HG02610 (cell line): ENCODE measurements around the gene NECTIN2.
"Not testable (repeated sequence)": the region's sequence is repeated elsewhere in the genome, so short reads cannot be mapped to it uniquely, and the experiment has no call there.

Source experiments
- ATAC-seq: cut with Tn5 transposase; IDR thresholded peaks from one replicate; pipeline ENCODE4 v1.9.1; 2021; ENCODE audit warnings: mild to moderate bottlenecking, moderate library complexity; ENCODE audit not compliant: unreplicated experiment

The NECTIN2 gene

GRCh38 chr19:44904426-44904994, 58.4 kb downstream of the NECTIN2 start:
- ATAC-seq, result no peak

DNA sequence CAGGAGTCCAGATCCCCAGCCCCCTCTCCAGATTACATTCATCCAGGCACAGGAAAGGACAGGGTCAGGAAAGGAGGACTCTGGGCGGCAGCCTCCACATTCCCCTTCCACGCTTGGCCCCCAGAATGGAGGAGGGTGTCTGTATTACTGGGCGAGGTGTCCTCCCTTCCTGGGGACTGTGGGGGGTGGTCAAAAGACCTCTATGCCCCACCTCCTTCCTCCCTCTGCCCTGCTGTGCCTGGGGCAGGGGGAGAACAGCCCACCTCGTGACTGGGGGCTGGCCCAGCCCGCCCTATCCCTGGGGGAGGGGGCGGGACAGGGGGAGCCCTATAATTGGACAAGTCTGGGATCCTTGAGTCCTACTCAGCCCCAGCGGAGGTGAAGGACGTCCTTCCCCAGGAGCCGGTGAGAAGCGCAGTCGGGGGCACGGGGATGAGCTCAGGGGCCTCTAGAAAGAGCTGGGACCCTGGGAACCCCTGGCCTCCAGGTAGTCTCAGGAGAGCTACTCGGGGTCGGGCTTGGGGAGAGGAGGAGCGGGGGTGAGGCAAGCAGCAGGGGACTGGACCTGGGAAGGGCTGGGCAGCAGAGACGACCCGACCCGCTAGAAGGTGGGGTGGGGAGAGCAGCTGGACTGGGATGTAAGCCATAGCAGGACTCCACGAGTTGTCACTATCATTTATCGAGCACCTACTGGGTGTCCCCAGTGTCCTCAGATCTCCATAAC, 59.5 kb downstream of the NECTIN2 start, which contains the start of gene APOE:
APOE (plus strand) TSS at position 360 of the 724 bp plus-strand sequence. CDS start 829 bp downstream, outside the sequence.
- ATAC-seq, result no peak

GRCh38 chr19:44907613-44908012, 61.5 kb downstream of the NECTIN2 start:
- ATAC-seq, result no peak

GRCh38 chr19:44908074-44908835, 62.2 kb downstream of the NECTIN2 start:
- ATAC-seq, result no peak

GRCh38 chr19:44908836-44909261, 62.8 kb downstream of the NECTIN2 start:
- ATAC-seq, result no peak

GRCh38 chr19:44909775-44910174, 63.7 kb downstream of the NECTIN2 start:
- no peak for ATAC-seq

- not testable (repeated sequence) for ATAC-seq
These were observed 65.8 kb downstream of the NECTIN2 start for GRCh38 chr19:44911896-44912295.

DNA sequence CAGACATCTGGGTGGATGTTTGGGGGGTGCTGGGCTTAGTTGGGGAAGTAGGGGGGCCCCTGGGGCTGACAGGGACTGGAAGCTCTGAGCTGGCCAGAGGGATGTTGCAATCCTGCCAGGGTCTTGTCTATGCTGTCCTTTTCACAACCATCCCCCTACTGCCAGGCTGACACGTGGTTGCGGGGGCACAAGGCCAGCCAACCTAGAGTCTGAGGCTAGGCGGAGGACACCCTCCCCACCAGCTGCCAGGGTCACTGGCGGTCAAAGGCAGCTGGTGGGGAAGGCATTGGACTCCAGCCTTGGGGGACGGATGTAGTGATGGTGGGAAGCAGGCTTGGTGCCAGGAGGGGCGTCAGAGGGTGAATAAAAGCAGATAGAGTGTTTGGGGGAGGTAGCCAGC, 66.8 kb downstream of the NECTIN2 start:
- no peak for ATAC-seq

- ATAC-seq, result not testable (repeated sequence)
These were observed 67.7 kb downstream of the NECTIN2 start for GRCh38 chr19:44913512-44914432.

- ATAC-seq, result peak; percentile 90
These were observed 68.5 kb downstream of the NECTIN2 start, which contains the start of gene APOC1 for GRCh38 chr19:44914433-44915206. Gene APOC1, plus strand, starts transcription at chr19:44914608. Its CDS starts 284 bp downstream, at chr19:44914892.

DNA sequence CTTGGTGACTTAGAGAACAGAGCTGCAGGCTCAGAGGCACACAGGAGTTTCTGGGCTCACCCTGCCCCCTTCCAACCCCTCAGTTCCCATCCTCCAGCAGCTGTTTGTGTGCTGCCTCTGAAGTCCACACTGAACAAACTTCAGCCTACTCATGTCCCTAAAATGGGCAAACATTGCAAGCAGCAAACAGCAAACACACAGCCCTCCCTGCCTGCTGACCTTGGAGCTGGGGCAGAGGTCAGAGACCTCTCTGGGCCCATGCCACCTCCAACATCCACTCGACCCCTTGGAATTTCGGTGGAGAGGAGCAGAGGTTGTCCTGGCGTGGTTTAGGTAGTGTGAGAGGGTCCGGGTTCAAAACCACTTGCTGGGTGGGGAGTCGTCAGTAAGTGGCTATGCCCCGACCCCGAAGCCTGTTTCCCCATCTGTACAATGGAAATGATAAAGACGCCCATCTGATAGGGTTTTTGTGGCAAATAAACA, 78.2 kb downstream of the NECTIN2 start:
- ATAC-seq, result no peak

GRCh38 chr19:44925114-44925891, 79.2 kb downstream of the NECTIN2 start:
- ATAC-seq, result no peak

DNA sequence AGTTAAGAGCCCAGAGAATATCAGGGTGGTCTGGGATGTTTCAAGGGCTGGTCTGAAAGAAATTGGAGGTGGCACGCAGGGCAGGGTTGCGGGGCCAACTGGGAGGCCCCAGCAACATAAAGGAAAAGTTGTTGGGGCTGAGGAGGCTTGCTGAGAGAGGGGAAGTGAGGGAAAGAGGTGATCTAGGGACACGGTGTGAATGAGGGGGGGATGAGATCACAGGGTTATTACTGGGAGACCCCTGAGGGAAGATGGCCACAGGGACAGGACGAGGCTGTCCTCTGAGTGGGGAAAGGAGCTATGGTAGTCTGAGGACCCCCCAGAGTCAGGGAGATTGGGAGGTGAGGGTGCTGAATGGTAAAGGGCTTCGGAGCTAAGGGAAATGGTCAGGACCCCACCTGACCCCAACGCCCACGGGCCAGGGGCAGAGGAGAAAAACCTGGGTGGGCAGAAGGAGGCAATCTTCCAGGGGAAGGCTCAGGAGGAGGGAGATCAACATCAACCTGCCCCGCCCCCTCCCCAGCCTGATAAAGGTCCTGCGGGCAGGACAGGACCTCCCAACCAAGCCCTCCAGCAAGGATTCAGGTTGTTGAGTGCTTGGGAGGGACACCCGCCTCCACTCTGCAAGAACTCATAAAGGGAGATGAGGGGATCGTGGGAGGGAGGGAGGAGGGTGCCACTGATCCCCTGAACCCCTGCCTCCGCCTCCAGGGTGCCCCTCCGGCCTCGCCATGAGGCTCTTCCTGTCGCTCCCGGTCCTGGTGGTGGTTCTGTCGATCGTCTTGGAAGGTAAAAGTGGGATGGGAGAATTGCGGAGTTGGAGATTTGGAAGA, 80.4 kb downstream of the NECTIN2 start:
- ATAC-seq, result not testable (repeated sequence)

- ATAC-seq, result no peak
These were observed 81.6 kb downstream of the NECTIN2 start for GRCh38 chr19:44927746-44928145.

DNA sequence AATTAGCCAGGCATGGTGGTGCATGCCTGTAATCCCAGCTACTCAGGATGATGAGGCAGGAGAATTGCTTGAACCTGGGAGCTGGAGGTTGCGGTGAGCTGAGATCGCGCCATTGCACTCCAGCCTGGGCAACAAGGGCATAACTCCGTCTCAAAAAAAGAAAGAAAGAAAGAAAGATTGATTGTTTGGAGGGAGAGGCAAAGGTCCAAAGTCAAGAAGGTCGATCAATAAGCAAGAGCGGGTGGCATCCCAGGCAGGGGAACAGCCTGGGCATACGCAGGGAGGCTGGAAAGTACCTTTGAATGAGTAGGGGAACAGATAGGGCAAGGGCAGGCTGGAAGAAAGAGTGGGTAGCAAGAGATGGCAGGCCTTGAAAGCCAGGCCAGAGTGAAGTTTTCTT, 84.0 kb downstream of the NECTIN2 start:
- ATAC-seq, result no peak

DNA sequence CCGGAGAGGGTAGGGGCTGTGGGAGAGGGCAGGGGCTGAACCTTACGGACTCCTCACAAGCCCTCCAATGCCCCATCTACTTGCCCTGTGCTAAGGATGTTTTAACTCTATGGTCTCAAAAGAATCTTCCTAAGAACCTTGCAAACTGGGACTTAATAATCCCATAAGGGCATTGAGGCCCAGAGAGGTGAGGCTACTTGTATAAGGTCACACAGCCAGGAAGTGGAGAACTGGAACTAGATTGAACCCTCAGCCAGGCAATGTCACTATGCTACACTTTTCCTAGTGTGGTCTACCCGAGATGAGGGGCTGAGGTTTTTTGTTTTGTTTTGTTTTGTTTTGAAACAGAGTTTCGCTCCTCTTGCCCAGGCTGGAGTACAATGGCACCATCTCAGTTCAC, 85.4 kb downstream of the NECTIN2 start:
- no peak for ATAC-seq
